GM21737 (cell line): ENCODE results near the gene HMX1.

Source experiments
- ATAC-seq: cut with Tn5 transposase; IDR thresholded peaks from one replicate; pipeline ENCODE4 v1.9.1; 2021; ENCODE audit warnings: mild to moderate bottlenecking, moderate library complexity; ENCODE audit not compliant: unreplicated experiment

The HMX1 gene

GRCh38 chr4:8821151-8821950, 50.3 kb downstream of the HMX1 start:
- no peak for ATAC-seq

- no peak for ATAC-seq
These were observed 51.2 kb downstream of the HMX1 start for GRCh38 chr4:8820178-8821102.

- no peak for ATAC-seq
These were observed 52.0 kb downstream of the HMX1 start for GRCh38 chr4:8819473-8820177.

- ATAC-seq: no peak
These were observed 52.6 kb downstream of the HMX1 start for GRCh38 chr4:8819019-8819418.

- ATAC-seq: no peak
These were observed 53.4 kb downstream of the HMX1 start for GRCh38 chr4:8818063-8818881.

GRCh38 chr4:8817813-8818062, 53.9 kb downstream of the HMX1 start:
- no peak for ATAC-seq

GRCh38 chr4:8817096-8817812, 54.4 kb downstream of the HMX1 start:
- no peak for ATAC-seq
